Measurements from ENCODE around the gene LYPD6.

The LYPD6 gene

DNA sequence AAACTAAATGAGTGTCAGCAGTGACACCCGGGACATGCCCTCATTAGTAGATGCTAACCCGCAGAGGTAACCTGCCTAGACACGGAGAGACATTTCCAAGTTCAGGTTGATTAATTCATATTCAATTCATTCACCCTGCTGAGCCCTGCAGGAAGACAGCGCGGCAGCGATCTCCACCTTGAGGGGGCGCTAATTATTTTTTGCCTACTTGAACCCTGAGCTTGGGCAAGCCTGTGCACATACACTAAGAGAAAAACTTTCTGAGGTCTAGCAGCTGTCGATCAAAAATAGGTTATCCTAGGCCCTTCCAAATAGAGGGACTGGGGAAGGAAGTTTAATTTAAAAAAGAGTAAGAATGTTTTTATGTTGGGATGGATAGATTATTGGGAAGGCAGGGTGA lies 1.3 kb upstream of the LYPD6 start:
- H3K4me3 ChIP-seq (ENCODE audit: low read depth, low read length): no peak overlapping the region
- DNase-seq (ENCODE audit: low read depth): no peak
- TF ChIP-seq, protein P1, sequence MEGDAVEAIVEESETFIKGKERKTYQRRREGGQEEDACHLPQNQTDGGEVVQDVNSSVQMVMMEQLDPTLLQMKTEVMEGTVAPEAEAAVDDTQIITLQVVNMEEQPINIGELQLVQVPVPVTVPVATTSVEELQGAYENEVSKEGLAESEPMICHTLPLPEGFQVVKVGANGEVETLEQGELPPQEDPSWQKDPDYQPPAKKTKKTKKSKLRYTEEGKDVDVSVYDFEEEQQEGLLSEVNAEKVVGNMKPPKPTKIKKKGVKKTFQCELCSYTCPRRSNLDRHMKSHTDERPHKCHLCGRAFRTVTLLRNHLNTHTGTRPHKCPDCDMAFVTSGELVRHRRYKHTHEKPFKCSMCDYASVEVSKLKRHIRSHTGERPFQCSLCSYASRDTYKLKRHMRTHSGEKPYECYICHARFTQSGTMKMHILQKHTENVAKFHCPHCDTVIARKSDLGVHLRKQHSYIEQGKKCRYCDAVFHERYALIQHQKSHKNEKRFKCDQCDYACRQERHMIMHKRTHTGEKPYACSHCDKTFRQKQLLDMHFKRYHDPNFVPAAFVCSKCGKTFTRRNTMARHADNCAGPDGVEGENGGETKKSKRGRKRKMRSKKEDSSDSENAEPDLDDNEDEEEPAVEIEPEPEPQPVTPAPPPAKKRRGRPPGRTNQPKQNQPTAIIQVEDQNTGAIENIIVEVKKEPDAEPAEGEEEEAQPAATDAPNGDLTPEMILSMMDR (IDR thresholded peaks at IDR 0.05; ENCODE audit: low read depth, low read length, missing control alignments): peak; percentile 31

DNA sequence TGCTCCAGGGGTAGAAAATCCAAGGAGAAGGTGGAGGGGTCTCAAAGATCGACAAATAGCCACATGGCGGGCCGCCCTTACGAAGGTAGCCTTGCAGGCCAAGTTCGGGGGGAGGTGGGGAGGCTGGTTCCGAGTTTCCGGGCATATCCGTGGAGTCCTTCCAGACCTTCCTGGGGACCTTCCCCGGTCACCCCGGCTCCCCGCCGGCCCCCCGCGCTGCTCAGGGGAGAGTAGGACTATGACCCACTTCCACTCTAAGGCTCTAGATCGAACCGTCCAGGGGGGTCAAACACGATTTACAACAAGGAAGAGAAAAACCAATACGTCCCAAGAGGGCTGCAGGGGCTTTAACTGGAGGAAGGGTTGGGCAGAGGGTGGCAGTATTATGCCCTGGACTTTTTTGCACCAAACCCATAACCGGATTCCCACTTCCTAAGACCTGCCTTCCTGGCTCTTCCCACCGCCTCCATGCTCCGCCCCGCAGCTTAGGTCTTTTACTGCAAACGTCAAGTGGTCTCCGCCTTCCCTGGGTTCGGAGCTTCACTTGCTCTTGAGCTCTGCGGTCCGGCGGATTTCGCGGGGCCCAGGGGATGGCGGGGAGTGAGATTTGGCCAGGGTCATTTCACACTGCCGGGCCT lies 779 bp upstream of the LYPD6 start:
- no peak for DNase-seq (ENCODE audit: low read depth)
- TF ChIP-seq, protein P1 (IDR thresholded peaks at IDR 0.05; ENCODE audit: low read depth, low read length, missing control alignments): no peak
- H3K4me3 ChIP-seq (ENCODE audit: low read depth, low read length): peak overlapping the region; percentile 77

DNA sequence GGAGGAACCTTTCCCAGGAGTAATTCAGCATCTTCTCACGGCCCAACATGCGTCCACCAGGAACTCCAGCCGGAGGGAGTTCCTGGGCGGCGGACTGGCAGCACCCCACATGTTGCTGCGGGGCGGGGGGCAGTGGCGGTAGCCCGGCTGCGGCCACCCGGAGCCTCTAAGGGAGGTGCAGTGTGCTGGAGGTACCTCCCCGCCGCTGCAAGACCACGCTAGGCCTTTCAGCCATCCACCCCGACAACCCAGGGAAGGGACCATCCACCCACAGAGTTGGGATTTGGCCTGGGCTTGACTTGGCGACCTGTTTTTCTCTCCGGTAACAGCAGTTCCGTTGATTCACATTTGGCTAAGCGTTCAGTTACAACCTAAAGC lies 625 bp downstream of the LYPD6 start:
- DNase-seq (ENCODE audit: low read depth): no peak
- TF ChIP-seq, protein P1 (IDR thresholded peaks at IDR 0.05; ENCODE audit: low read depth, low read length, missing control alignments): no peak
- peak overlapping the region; percentile 77 for H3K4me3 ChIP-seq (ENCODE audit: low read depth, low read length)

DNA sequence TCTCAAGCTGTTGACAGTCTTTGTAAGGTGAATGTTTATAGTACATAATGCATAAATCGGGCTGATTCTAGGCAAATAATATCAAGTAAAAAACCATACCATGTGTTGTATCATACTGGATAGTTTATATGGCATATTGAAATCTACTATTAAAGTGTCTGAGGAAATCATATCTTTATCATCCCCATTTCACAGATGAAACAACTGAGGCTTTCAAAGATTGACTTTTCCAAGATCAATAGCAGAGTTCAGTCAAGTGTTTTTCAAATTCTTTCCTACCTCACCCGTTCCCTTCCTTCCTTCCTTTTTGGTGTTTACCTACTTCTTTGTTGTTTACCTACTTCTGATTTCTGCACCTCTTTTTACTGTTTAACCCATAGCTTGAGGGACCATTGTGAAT lies 2.0 kb downstream of the LYPD6 start:
- H3K4me3 ChIP-seq (ENCODE audit: low read depth, low read length): no peak overlapping the region
- TF ChIP-seq, protein P1 (IDR thresholded peaks at IDR 0.05; ENCODE audit: low read depth, low read length, missing control alignments): no peak
- DNase-seq (ENCODE audit: low read depth): no peak

DNA sequence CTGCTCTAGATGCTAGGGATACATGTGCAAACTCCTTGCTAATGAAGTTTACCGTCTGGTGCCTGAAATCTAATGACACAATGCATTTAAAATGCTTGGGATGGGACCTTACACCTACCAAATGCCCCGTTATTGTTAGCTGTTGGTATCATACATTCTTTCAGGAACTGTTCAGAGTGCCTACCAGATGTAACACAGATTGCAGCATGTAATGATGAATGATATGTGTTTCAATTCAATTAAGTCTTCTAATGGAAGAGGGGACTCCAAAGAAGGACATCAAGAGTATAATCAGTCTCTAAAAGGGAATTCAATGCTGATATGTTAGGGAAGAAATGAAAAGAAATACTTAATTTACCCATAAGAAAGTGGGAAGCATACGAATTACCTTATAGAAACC lies 3.2 kb downstream of the LYPD6 start:
- TF ChIP-seq, protein P1 (IDR thresholded peaks at IDR 0.05; ENCODE audit: low read depth, low read length, missing control alignments): no peak
- DNase-seq (ENCODE audit: low read depth): no peak

DNA sequence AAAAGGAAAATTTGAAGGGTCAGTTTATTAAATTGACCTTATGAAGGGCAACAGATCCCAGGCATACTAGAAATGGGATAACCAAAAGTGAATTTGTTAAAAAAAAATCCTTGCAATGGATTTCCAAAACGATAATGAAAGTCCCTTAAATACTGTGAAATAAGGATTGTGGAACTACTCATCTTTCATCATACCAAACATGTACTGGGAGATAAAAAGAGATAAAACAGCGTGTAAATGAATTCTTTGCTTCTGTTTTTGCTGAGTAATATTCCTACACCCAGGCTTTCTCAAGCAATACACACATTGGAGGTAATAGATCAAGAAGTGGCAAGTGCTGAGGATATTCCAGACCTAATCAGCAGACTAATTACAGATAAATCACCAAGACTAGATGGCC lies 3.8 kb downstream of the LYPD6 start:
- TF ChIP-seq, protein P1 (IDR thresholded peaks at IDR 0.05; ENCODE audit: low read depth, low read length, missing control alignments): no peak
- H3K4me3 ChIP-seq (ENCODE audit: low read depth, low read length): no peak overlapping the region
- DNase-seq (ENCODE audit: low read depth): no peak

More for the DNA sequence above, 3.2 kb downstream of the LYPD6 start:
- H3K4me3 ChIP-seq (ENCODE audit: low read depth, low read length): no peak overlapping the region

DNA sequence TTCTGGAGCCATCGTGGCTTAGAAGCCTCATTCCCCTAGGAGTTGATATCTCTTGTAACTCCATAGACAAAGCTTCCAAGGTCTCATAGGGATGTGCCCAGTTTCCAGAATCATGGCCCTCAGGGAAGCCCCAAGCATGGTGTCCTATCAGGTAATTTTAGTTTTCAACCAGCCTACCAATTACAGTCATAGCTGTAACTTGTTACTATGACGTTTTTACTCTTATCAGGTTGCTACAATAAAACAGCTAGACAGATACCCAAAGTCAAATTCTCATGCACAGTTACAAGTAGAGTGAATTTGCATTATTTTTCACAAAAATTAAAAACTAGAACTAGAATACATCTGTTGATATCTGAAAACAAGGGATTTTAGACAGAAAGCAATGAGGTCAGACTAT lies 8.9 kb downstream of the LYPD6 start:
- TF ChIP-seq, protein P1 (IDR thresholded peaks at IDR 0.05; ENCODE audit: low read depth, low read length, missing control alignments): no peak
- DNase-seq (ENCODE audit: low read depth): no peak

More for the DNA sequence above, 8.9 kb downstream of the LYPD6 start:
- no peak overlapping the region for H3K4me3 ChIP-seq (ENCODE audit: low read depth, low read length)
